ENCODE results near the gene PWWP2A.

- TF ChIP-seq CTCF (IDR thresholded peaks at IDR 0.05; ENCODE audit: insufficient read depth, low read length) (no peak), POLR2AphosphoS5 (IDR thresholded peaks at IDR 0.05; ENCODE audit: low read depth) (no peak), GABPA (IDR thresholded peaks at IDR 0.05; ENCODE audit: low read depth) (no peak)
Observed at GRCh38 chr5:160166973-160167623, 47.8 kb upstream of the PWWP2A start.
